ENCODE data around the gene EPB41. TPM values are rescaled to one million over a fixed set of nuclear protein-coding genes. Genes with fewer than 3 reads are reported as not detected.

The EPB41 gene
- total and polyA plus RNA-seq, 9 donors, result 11.2 to 56.4 (median 29.9) TPM

DNA sequence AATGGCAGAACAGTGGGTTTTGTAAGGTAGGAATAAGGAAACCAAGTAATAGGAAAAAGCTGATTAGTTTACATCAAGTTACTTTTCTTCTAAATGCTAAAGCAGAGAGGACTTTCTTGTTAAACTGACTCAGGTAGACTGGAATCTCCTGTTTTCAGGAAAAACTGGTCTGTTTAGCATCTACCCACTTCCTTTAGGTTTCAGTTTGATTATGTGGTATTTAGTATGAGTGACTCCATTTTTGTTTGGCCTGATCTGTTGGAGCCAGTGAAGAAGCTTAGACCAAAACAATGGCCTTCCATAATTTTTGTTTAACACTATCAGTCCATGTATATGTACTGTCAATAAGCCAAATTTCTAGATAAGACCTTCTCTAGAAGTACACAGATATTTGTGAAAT lies 88.4 kb downstream of the EPB41 start:
- H3K27me3 ChIP-seq, result no peaks in the 10 kb centered on the region
- H3K36me3 ChIP-seq, result no peaks in the 10 kb centered on the region
- H3K27ac ChIP-seq, result no peak overlapping the region
- no peak for DNase-seq
- TF ChIP-seq EP300 (IDR thresholded peaks at IDR 0.05) (no peak), CTCF (IDR thresholded peaks at IDR 0.05) (no peak), POLR2A (IDR thresholded peaks at IDR 0.05) (no peak)
- H3K4me3 ChIP-seq, result no peak overlapping the region
- H3K9me3 ChIP-seq, result no peaks in the 10 kb centered on the region
- intact Hi-C loops (cut with DNase I), result no loop called here
- H3K4me1 ChIP-seq (ENCODE audit: insufficient read depth), result no peaks in the 10 kb centered on the region

GRCh38 chr1:29004288-29004687 lies 89.9 kb downstream of the EPB41 start:
- Histone ChIP-seq H3K27ac (no peak overlapping the region), H3K4me3 (no peak overlapping the region), H3K36me3 (no peaks in the 10 kb centered on the region), H3K27me3 (no peaks in the 10 kb centered on the region), H3K9me3 (no peaks in the 10 kb centered on the region), H3K4me1 (ENCODE audit: insufficient read depth) (no peaks in the 10 kb centered on the region)
- 74 to 76% (median 76%) methylated on average over 1 of the region's 1 CpG for whole genome bisulfite sequencing, 3 donors
- TF ChIP-seq CTCF (IDR thresholded peaks at IDR 0.05) (no peak), EP300 (IDR thresholded peaks at IDR 0.05) (no peak), POLR2A (IDR thresholded peaks at IDR 0.05) (no peak)
- intact Hi-C loops (cut with DNase I), result no loop called here
- DNase-seq, result no peak

- Histone ChIP-seq H3K4me1 (ENCODE audit: insufficient read depth) (no peaks in the 10 kb centered on the region), H3K4me3 (no peak overlapping the region), H3K36me3 (no peaks in the 10 kb centered on the region), H3K27ac (no peak overlapping the region), H3K9me3 (no peaks in the 10 kb centered on the region), H3K27me3 (no peaks in the 10 kb centered on the region)
- TF ChIP-seq POLR2A (IDR thresholded peaks at IDR 0.05) (no peak), EP300 (IDR thresholded peaks at IDR 0.05) (no peak), CTCF (IDR thresholded peaks at IDR 0.05) (no peak)
- no peak for DNase-seq
- intact Hi-C loops (cut with DNase I), result no loop called here
- WGBS, 3 donors, result 71 to 78% (median 77%) methylated on average over 3 of the region's 3 CpGs
These were observed 90.4 kb downstream of the EPB41 start for GRCh38 chr1:29004798-29005197.

DNA sequence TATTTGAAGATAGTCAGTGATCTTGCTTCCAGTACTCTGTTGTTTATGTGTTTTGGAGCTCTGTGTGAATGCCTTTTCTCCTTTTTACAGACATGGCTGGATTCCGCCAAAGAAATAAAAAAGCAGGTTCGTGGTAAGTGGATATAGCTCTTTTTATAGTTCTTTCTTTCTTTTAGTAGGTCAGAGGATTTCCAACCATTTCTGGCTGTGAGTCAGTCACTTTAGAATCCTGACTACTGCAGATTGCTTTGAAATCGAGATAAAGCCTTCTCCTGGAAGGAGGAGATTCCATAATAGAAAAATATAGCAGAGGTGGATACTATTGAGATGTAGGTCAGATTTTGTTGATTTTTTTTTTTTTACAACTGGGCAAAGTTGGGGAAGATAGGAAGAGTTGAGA lies 97.4 kb downstream of the EPB41 start:
- Histone ChIP-seq H3K27ac (no peak overlapping the region), H3K36me3 (no peaks in the 10 kb centered on the region), H3K27me3 (no peaks in the 10 kb centered on the region), H3K4me3 (no peak overlapping the region), H3K9me3 (no peaks in the 10 kb centered on the region), H3K4me1 (ENCODE audit: insufficient read depth) (no peaks in the 10 kb centered on the region)
- intact Hi-C loops (cut with DNase I), result no loop called here
- no peak for TF ChIP-seq POLR2A (IDR thresholded peaks at IDR 0.05)
- TF ChIP-seq EP300 (IDR thresholded peaks at IDR 0.05), result no peak
- no peak for TF ChIP-seq CTCF (IDR thresholded peaks at IDR 0.05)
- WGBS, 3 donors, result 70 to 78% (median 70%) methylated on average over 3 of the region's 3 CpGs
- no peak for DNase-seq

DNA sequence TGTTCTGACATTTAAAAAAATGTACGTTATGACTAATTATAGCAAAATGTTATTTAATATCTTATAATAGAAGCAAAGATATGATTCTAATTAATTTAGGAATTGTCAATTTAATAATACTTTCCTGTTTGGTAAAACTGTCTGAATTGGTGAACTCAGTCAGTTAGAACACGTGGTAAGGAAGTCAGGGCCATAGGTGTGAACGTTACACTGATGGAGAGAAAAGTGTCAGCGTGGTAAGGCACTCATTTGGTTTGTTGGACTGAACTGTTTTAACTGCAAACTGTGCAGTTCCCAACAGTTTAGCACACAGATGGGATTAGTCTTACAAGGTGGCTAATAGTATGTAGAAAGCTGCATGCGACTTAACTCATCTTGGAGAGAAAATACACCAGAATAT lies 102.9 kb downstream of the EPB41 start:
- intact Hi-C loops (cut with DNase I), result no loop called here
- Histone ChIP-seq H3K9me3 (no peaks in the 10 kb centered on the region), H3K27me3 (no peaks in the 10 kb centered on the region), H3K4me3 (no peak overlapping the region), H3K27ac (no peak overlapping the region), H3K36me3 (no peaks in the 10 kb centered on the region), H3K4me1 (ENCODE audit: insufficient read depth) (no peaks in the 10 kb centered on the region)
- no peak for DNase-seq
- WGBS, 3 donors, result 46 to 64% (median 52%) methylated on average over 5 of the region's 5 CpGs
- no peak for TF ChIP-seq CTCF (IDR thresholded peaks at IDR 0.05)
- no peak for TF ChIP-seq POLR2A (IDR thresholded peaks at IDR 0.05)
- TF ChIP-seq EP300 (IDR thresholded peaks at IDR 0.05), result no peak

Data from ovary (tissue), 9 donors.